HG02642 (cell line): ENCODE measurements around the gene TMEM198.

Experiments
- ATAC-seq: cut with Tn5 transposase; IDR thresholded peaks from one replicate; pipeline ENCODE4 v1.9.1; 2021; ENCODE audit warnings: mild to moderate bottlenecking; ENCODE audit not compliant: unreplicated experiment, poor library complexity

The TMEM198 gene, protein sequence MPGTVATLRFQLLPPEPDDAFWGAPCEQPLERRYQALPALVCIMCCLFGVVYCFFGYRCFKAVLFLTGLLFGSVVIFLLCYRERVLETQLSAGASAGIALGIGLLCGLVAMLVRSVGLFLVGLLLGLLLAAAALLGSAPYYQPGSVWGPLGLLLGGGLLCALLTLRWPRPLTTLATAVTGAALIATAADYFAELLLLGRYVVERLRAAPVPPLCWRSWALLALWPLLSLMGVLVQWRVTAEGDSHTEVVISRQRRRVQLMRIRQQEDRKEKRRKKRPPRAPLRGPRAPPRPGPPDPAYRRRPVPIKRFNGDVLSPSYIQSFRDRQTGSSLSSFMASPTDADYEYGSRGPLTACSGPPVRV

DNA sequence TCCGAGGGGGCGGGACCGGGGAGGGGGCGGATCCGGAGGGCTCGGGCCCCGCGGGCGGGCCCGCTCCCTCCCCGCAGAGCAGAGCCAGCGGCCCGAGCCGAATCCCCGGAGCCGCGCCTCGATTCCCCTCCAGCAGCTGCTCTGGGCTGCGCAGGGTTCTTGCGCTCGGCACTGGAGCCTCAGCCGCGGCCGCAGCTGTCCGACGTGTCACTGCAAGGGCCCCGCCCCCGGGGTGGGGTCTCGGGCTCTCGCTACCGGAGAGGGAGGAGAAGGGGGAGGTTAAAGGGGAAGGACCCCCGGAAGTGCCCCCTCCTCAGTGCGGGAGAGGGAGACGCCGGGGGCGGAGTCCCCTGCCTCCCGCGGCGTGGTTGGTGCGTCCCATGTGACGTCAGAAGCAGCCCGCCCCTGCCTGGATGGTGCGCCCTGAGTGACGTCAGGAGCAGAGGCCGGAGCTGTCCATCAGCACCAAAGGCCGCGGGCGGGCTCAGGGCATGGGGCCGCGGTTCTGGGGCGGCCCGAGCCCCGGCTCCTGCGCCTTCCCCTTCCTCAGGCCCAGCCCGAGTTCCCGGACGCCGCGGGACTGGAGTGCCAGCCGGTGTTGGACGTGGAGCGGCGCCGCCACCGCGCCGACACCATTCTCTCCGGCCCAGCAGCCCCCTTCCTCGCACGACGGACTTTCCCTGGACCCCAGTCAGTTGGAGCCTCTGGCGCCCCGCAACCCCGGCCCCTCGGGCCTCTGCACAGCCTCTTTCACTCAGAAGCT, at the start of gene TMEM198, which contains the start of gene CHPF:
Gene TMEM198 (plus strand): TSS at position 433 of the 763 bp plus-strand sequence. CDS start 700 bp downstream, outside the sequence.
Gene CHPF (minus strand): TSS at position 214 of the 763 bp plus-strand sequence. CDS start 271 bp downstream, outside the sequence.
- ATAC-seq = peak; percentile 83

DNA sequence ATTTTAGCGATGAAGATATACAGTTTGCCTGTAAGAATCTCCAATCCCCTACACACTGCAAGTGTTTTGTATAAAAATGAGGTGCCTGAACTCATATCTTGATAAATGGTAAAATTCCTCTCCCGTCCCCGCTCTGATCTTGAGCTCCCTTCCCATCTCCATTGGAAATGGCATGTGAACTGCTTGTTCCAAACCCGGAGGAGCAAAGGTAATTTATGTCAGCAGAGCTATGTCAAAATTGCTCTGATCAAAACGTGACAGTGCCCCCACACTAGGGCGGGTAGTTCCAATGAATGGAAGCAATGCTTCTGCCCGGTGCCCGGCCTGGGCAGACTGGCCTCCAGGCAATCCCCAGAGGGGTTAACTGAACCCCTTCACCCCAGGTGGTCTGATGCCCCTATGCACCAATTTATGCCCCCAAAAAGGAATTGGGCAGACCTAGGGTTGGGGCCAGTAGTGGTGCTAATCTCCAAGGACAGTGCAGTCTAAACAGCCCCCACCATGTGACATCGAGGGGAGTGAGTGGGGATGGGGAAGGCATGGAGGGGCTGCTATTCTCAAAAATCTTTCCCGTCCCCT, 48.8 kb upstream of the TMEM198 start:
- ATAC-seq = no peak

DNA sequence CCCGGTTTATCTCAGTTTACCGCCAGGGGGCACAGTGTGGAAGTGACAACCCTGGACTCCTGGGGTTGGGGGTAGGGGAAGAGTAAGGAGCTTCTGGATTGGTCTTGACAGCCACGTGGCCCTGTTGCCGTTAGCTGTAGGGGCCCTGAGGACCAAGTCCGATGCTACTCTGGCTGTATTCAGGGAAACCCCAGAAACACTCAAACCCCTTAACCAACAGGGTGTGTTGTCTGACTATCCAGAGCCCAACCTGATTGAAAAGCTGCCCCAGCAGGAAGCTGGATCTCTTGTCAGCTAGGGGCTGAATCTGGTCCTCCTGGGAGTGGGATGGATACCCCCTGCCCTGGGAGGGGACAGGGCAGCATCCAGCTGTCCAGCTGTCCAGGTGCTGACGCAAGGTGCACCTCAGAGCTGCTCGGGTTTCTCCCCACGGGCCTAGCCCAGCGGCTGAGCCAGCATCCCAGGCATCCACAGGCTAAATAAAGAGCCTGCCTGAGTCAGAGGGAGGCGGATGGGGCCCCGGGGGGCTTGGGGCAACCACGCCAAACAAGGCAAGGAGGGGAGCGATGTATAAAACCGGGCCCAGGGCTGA, 48.2 kb upstream of the TMEM198 start:
- no peak for ATAC-seq

DNA sequence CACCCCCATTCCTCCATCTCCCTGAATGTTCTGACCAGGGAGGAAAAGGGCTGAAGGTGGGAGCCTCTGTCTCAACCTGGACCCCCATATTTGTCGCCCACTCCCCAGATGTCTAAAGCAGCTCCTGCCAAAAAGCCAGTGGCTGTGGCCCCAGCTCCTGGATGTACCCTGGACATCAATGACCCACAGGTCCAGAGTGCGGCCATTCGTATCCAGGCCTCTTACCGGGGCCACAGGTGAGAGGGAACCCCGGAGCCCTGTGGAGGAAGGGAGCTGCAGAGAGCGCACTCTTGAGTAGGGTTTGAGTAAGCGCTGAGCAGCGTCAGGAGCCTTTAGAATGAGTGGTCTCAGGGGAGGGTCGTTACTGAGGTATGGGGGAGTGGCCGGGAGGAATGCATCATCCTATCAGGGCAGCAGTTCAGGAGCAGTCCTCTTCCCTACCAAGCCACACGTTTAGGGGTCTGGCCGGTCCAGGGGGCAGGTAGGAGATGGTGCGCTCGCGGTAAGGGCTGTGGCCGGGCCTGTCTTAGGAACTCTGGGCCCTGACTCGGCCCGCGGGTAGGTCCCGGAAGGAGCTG, 47.5 kb upstream of the TMEM198 start:
- ATAC-seq = no peak

DNA sequence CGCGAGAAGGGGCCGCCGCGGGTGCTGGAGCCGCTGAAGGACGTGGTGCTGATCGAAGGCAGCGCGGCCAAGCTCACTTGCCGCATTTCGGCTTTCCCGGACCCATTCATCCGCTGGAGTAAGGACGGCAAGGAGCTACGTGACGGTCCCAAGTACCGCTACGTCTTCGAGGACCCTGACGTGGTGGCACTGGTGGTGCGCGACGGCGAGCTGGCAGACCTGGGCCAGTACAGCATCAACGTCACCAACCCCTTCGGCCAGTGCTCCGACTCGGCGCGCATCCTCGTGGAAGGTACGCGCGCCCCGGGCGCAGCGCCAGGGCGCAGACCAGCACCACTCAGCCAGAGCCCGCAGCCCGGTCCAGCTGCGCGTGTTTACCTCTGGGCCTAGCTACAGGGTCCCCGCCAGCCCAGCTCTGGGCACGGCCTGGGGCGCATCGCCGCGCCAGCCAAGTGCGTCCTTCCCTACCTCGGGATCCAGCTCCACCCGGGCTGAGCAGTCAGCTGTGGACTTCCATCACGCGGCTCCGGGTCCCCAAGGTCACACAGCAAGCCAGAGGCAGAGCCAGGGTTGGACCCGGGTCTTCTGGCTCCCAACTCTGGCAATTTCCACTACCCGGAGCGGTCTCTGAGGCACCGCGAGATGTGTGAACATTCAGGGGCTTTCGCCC, 46.9 kb upstream of the TMEM198 start:
- ATAC-seq = no peak

DNA sequence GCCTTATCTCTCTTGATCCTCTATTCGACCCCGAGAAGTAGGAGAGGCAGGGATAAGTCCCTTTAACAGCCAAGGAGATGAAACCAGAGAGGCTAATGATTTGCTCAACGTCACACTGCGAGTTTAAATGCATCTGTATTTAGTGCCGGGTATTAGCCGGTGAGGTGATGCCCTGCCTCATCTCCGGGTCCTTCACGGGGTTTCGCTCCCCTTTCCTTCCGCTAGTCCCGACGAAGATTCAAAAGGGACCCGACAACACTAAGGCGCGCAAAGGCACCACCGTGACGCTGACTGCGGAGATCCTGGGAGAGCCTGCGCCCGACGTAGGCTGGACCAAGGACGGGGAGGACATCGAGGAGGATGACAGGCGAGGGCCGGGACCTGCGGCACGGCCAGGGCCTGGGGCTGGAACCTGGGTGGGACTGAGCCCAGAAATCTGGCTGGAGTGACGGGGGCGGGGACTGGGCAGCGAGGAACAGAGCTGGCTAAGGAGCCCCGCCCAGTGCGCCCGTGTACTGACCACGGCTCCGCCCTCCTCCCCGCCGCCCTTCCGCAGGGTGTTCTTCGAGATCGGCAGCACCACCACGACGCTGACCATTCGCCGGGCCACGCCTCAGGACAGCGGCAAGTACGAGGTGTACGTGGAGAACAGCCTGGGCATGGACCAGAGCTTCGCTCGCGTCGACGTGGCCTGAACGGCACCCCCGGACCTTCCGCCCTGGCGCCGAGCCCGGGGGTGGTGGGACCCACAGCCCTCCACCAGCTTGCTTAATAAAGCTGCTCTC, 46.1 kb upstream of the TMEM198 start:
- peak; percentile 20 for ATAC-seq

DNA sequence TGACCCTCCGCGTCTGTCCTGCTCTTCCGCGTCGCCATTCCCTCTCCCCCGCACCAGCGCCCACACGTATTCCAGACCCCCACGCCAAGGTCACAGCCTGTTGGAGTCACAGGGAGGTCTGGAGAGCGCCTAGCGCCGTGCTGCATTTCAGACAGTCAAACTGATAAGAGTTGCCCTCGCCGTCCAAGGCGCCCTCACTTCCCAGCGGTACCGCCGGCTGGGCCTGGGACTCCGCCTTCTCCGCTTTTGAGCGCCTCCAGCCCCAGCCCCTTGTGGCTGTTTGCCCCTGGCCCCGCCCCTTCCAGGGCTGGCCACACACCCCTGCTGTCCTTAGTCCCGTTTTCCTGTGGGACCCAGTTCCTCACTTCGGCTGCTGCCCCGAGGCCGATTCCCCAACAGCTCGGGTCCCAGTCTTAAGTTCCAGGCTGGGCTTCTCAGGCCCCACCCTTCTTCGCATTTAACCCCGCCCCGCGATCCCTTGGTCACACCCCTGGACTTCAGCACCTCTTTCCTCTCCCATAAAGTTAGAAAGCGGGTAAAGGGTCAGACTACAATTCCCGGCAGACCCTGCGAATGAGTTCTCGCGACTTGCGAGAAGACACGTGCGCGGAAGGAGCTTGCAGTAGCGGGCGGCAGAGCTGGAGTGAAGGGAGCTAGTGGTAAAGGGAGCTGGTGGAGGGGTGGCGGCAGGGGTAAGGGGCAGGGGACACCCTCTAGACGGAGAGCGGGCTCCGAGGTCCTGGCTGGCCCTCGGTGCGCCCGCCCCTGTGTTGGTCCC, 45.4 kb upstream of the TMEM198 start, which contains the start of gene GMPPA:
Gene GMPPA (plus strand): TSS at position 612 of the 778 bp plus-strand sequence. CDS start 1,085 bp downstream, outside the sequence.
- ATAC-seq = peak; percentile 91

DNA sequence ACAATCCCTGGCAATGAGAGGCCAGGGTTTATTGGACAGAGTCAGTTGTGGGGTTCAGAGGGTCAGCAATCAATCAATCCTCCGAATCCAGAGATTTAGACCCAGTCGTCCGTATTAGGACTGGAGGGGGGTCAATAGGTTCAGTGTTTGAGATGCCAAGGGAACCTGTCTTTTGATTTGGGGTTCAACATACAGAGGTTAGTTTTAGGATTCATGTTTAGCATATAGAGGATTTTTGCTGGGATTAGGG, 44.8 kb upstream of the TMEM198 start:
- no peak for ATAC-seq

DNA sequence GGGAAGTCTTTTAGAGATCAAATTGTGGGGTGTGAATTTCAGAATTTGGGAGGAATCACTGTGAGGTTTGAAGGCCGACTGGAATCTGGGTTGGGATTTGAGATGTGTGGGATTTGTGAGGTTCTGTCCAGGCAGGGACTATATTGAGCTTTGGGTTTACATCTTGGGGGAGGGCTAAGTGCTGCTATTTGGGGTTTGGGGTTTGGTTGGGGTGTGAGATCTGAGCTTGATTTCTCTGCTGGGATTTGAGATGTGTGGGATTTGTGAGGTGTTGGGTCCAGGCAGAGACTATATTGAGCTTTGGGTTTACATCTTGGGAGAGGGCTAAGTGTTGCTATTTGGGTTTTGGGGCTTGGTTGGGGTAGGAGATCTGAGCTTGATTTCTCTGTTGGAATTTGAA, 44.3 kb upstream of the TMEM198 start:
- ATAC-seq = no peak

DNA sequence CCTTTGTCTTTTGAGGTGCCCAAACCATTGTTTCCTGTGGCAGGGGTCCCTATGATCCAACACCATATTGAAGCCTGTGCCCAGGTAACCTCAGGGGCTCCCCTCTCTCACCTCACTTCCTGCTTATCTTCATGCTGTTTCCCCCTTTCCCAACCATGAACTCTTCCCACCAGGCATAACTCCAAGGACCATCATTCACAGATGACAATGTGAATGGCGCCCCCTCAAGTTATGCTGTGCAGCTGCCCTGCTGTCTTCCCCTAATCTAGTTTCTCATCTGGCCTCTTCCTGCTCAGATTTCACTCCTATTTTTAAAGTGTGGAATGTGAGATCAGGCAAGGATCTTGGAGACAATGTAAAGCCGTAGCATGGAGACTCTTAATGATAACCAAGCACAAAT, 43.7 kb upstream of the TMEM198 start:
- ATAC-seq = no peak

DNA sequence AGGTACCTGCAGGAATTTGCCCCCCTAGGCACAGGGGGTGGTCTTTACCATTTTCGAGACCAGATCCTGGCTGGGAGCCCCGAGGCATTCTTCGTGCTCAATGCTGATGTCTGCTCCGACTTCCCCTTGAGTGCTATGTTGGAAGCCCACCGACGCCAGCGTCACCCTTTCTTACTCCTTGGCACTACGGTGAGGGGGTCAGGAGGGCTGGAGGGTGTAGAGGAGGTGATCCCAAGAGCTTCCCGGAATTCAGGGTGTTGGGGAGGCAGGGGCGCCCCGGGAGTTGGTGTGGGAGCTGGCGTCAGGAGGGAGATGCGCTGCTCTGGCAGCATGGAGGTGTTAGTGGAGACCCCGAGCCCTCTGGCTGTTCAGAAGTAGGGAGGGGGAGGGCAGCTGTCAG, 42.0 kb upstream of the TMEM198 start:
- ATAC-seq = no peak

DNA sequence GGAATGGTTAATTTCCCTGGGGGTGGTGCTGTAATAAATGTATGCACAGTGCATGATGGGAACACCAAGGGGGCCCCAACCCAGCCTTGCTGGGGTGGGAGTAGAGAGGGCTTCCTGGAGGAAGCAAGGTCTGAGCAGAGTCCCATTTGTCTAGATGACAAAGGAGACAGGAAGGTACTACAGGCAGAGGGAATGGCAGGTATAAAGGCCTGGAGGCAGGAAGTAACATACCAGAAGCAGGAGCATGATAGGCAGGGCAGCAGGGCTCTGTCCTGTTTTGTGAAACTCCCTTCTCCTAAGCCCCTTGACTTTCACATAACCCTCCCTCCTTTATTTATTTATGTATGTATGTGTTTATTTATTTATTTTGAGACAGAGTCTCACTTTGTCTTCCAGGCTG, 41.2 kb upstream of the TMEM198 start:
- no peak for ATAC-seq

DNA sequence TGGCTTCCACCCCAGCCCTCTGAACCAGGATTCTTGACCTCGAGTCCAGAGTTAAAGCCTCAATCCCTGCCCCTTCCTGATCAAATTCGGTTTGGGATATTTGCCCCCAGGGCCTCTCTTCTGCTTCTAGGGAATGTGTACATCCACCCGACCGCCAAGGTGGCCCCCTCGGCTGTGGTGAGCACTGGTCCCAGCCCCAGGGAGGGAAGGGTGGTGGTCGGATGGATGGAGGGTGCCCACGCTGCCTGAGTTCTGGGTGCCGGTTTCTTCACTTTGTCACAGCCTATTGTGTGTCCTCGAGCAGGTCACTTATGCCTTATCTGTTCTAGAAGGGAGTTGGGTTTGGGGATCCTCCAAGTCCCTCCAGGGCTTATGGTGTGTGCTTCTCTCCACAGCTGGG, 38.2 kb upstream of the TMEM198 start:
- no peak for ATAC-seq

DNA sequence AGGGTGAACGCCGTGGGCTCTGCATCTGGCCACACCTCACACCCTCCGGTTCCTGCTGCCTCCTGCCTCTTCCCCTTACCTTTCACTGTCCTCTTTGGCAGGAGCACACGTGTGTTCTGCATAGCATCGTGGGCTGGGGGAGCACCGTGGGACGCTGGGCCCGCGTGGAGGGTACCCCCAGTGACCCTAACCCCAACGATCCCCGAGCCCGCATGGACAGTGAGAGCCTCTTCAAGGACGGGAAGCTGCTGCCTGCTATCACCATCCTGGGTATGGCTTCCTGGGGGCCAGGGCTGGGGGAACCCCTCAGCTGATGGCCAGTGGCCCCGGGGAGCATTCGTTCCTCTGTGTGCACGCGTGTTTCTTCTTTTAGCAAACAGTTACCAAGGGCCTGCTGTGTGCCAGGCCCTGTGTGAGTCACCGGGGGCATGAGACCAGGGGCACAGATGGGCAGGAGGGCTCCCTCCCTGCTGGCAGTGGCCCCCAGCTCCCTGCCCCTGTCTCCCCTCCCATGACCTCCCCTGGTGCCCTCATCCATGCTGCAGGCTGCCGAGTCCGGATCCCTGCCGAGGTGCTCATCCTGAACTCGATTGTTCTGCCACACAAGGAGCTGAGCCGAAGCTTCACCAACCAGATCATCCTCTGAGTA, 37.6 kb upstream of the TMEM198 start:
- no peak for ATAC-seq

DNA sequence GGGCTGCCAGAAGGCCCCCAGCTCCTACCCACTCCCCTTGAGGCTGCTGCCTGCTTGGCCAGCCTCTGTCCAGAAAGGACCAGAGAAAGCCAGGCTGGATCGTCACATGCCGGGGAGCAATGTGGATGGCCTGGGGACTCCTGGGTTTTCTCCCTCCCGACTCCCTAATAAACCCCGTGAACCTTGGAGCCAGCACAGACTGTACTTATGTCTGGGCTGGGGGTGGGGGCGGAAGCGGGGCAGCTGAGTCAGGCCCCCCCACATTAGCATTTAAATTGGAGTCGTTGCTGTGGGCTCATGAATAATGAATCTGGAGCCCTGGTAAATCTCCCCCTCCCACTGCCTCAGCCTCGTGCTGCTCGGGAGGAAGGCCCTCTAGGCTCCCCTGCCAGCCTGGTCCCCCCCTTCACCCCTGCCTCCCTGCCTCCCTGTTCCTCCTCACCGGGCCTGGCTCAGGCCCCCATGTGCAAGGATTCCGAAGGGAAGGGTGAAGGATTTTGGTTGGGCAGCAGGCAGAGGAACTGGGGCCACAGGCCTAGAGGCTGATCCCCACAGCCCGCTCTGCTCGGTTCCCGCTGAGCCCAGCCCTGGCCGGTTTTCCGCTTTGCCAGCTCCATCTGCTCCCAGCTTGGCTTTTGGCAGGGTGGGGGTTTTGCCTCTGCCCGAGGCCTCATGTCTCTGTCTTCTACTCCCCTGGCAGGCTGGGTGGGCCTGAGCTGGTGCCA, 36.9 kb upstream of the TMEM198 start:
- ATAC-seq = no peak

DNA sequence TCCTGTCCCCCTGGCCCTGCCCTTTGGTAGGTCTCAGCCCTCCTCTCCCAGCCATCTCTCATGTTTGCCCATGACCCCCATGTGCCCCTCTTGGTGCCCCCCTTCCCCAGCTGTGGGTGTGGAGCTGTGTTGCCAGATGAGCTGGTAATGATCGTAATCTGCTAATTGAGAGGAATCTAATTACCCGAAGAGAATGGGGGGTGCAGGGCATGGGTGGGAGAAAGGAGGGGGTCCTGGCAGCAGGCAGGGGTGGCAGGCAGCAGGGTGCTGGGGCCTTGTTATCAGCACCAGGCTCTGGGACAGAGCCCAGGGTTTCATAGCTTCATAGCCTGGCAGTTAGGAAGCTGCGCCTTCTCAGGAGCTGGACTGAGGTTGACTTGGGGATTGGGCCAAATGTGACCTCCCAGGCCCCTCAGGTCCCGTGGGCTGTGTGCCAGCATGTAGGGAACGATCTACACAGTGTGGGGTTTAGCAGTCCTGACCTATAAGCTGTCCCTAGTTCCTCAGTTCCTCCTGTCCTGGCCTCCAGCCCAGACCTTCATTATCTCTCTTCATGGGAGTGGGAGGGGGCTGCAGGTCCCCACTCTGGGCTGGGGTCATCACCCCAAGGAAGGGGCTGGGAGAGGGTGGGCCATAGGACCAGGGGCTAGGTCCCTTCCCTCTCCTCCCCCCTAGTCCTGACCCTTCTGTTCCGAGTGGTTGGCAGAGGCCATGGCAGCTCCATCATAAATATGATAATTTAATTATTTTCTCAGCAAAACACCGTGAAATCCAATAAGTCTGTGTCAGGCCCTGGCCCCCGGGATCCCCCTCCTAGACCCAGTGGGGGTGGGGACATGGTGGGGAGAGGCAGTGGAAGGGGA, 36.0 kb upstream of the TMEM198 start:
- ATAC-seq = no peak

DNA sequence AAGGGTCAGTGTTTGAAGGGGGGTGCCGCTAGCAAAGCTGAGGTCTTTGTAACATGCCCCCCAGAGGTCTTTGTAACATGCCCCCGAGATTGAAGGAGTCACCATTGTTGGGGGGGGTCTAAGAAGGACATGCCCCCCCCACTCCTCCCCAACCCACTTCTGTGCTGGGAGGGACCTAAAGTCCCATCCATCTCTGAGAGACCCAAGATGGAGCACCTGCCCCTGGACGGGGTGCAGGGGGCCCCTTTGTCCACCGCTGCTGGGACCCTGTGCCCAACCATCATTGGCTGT, 35.4 kb upstream of the TMEM198 start:
- ATAC-seq = no peak
